ENCODE results near the gene RPL5. TPM values are rescaled to one million over a fixed set of nuclear protein-coding genes. Genes with fewer than 3 reads are reported as not detected.

Gene RPL5
- total and polyA plus RNA-seq, 9 of the 15 experiments (the other 6 are each of a cell fraction or from before 2014, with no cell fraction given): 1,467 to 4,252 (median 2,454) TPM

DNA sequence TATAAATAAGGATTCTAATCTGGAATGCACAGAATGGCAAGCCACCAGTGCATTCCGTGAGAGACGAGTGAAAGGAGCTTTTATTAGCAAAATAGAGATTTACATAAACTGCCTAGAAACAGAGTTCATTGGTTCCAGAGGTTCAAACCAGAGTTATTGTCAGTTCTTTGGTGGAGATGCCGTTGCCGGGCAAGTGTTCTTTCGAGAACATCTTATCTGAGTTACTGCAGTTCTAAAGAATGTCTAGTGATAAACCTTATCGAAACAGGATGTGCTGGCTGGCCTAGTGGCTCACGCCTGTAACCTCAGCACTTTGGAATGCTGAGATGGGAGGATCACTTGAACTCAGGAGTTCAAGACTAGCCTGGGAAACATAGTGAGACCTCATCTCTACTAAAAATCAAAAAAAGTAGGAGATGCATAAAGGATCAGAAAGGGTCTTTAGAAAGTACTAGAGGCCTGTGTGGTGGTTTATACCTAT is 27.1 kb upstream of the RPL5 start (continued):
- no peak; the same call in 1 of the 2 replicates for TF ChIP-seq ESRRA (IDR thresholded peaks at IDR 0.05; ENCODE audit: borderline replicate concordance, low read depth)
- no peak for TF ChIP-seq U2AF1 (optimal IDR thresholded peaks at IDR 0.05; ENCODE audit: low read depth, low read length)
- TF ChIP-seq, protein P1, sequence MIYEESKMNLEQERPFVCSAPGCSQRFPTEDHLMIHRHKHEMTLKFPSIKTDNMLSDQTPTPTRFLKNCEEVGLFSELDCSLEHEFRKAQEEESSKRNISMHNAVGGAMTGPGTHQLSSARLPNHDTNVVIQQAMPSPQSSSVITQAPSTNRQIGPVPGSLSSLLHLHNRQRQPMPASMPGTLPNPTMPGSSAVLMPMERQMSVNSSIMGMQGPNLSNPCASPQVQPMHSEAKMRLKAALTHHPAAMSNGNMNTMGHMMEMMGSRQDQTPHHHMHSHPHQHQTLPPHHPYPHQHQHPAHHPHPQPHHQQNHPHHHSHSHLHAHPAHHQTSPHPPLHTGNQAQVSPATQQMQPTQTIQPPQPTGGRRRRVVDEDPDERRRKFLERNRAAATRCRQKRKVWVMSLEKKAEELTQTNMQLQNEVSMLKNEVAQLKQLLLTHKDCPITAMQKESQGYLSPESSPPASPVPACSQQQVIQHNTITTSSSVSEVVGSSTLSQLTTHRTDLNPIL (CRISPR knock-in tag; IDR thresholded peaks at IDR 0.05): no peak
- no peak for TF ChIP-seq ZBTB2 (IDR thresholded peaks at IDR 0.05)
- no peak for TF ChIP-seq ZNF668 (CRISPR knock-in tag; IDR thresholded peaks at IDR 0.05)
- no peak for TF ChIP-seq ZSCAN29 (IDR thresholded peaks at IDR 0.05)
- no peak for TF ChIP-seq ERF (CRISPR knock-in tag; IDR thresholded peaks at IDR 0.05)
- peak; percentile 23; the same call in 1 of the 2 replicates for TF ChIP-seq ZEB2 (IDR thresholded peaks at IDR 0.05)
- TF ChIP-seq, protein P2, sequence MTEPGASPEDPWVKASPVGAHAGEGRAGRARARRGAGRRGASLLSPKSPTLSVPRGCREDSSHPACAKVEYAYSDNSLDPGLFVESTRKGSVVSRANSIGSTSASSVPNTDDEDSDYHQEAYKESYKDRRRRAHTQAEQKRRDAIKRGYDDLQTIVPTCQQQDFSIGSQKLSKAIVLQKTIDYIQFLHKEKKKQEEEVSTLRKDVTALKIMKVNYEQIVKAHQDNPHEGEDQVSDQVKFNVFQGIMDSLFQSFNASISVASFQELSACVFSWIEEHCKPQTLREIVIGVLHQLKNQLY (CRISPR knock-in tag; conservative IDR thresholded peaks at IDR 0.05): no peak
- TF ChIP-seq SRSF7 (optimal IDR thresholded peaks at IDR 0.05; ENCODE audit: low read depth, low read length): no peak
- TF ChIP-seq HDAC3 (IDR thresholded peaks at IDR 0.05; ENCODE audit: borderline replicate concordance, partially characterized antibody): peak; percentile 66
- TF ChIP-seq FOXP1 (CRISPR knock-in tag; IDR thresholded peaks at IDR 0.05): no peak
- no peak for TF ChIP-seq ETS2 (tag; IDR thresholded peaks at IDR 0.05; ENCODE audit: borderline replicate concordance, poor library complexity, severe bottlenecking)
- TF ChIP-seq ELK3 (CRISPR knock-in tag; IDR thresholded peaks at IDR 0.05): no peak
- peak; percentile 86 for TF ChIP-seq POLR2H (tag; IDR thresholded peaks at IDR 0.05; ENCODE audit: low read depth)
- TF ChIP-seq, protein P3, sequence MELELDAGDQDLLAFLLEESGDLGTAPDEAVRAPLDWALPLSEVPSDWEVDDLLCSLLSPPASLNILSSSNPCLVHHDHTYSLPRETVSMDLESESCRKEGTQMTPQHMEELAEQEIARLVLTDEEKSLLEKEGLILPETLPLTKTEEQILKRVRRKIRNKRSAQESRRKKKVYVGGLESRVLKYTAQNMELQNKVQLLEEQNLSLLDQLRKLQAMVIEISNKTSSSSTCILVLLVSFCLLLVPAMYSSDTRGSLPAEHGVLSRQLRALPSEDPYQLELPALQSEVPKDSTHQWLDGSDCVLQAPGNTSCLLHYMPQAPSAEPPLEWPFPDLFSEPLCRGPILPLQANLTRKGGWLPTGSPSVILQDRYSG (tag; conservative IDR thresholded peaks at IDR 0.05; ENCODE audit: low read depth): no peak
- TF ChIP-seq, protein P4, sequence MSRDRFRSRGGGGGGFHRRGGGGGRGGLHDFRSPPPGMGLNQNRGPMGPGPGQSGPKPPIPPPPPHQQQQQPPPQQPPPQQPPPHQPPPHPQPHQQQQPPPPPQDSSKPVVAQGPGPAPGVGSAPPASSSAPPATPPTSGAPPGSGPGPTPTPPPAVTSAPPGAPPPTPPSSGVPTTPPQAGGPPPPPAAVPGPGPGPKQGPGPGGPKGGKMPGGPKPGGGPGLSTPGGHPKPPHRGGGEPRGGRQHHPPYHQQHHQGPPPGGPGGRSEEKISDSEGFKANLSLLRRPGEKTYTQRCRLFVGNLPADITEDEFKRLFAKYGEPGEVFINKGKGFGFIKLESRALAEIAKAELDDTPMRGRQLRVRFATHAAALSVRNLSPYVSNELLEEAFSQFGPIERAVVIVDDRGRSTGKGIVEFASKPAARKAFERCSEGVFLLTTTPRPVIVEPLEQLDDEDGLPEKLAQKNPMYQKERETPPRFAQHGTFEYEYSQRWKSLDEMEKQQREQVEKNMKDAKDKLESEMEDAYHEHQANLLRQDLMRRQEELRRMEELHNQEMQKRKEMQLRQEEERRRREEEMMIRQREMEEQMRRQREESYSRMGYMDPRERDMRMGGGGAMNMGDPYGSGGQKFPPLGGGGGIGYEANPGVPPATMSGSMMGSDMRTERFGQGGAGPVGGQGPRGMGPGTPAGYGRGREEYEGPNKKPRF (IDR thresholded peaks at IDR 0.05; ENCODE audit: low read depth, low read length): no peak
- no peak for TF ChIP-seq MTF1 (CRISPR knock-in tag; IDR thresholded peaks at IDR 0.05; ENCODE audit: borderline replicate concordance)
- TF ChIP-seq ZNF57 (CRISPR knock-in tag; IDR thresholded peaks at IDR 0.05): no peak
- no peak for TF ChIP-seq DMBX1 (CRISPR knock-in tag; IDR thresholded peaks at IDR 0.05; ENCODE audit: borderline replicate concordance)
- TF ChIP-seq ZNF197 (CRISPR knock-in tag; IDR thresholded peaks at IDR 0.05; ENCODE audit: low read depth): no peak

Measured in K562 (cell line).